Dendritic cell treated with granulocyte-macrophage colony-stimulating factor and Interleukin-4, amounts not matched to agents 40 ng/mL and 50 ng/mL, for 4 days (primary cell): ENCODE measurements around the gene C17orf100.
"Not testable (repeated sequence)": the region's sequence is repeated elsewhere in the genome, so short reads cannot be mapped to it uniquely, and the experiment has no call there.

Source experiments
- H3K27ac Mint-ChIP-seq: one replicate; pipeline ENCODE4 v1.8.0; 2022; ENCODE audit warnings: mild to moderate bottlenecking, mixed read lengths
- H3K27me3 Mint-ChIP-seq: one replicate; pipeline ENCODE4 v1.8.0; 2022; ENCODE audit warnings: mild to moderate bottlenecking, mixed read lengths
- H3K36me3 Mint-ChIP-seq: one replicate; pipeline ENCODE4 v1.8.0; 2022; ENCODE audit warnings: low read depth, mixed read lengths
- H3K4me1 Mint-ChIP-seq: one replicate; pipeline ENCODE4 v1.8.0; 2022; ENCODE audit warnings: low read depth, mixed read lengths
- H3K4me3 Mint-ChIP-seq: one replicate; pipeline ENCODE4 v1.8.0; 2022; ENCODE audit warnings: mild to moderate bottlenecking, moderate library complexity, mixed read lengths
- H3K9me3 Mint-ChIP-seq: one replicate; pipeline ENCODE4 v1.8.0; 2022; ENCODE audit warnings: mixed read lengths
- intact Hi-C: fragments of 100-400 bp; cut with micrococcal nuclease; formaldehyde crosslinking; loops from one replicate; pipeline ENCODE4 v1.15.0; 2022

The C17orf100 gene

GRCh38 chr17:6654841-6655731 is 3.5 kb downstream of the C17orf100 start:
- Mint-ChIP-seq H3K27ac (peak overlapping the region; percentile 25), H3K4me3 (peak overlapping the region; percentile 59), H3K4me1 (peaks cover 64% of the 10 kb centered on the region), H3K36me3 (peaks cover 41% of the 10 kb centered on the region), H3K27me3 (peaks cover 48% of the 10 kb centered on the region), H3K9me3 (no peaks in the 10 kb centered on the region)
- intact Hi-C loops = no loop called here

GRCh38 chr17:6655732-6656361 is 4.3 kb downstream of the C17orf100 start:
- peak overlapping the region; percentile 25 for H3K27ac Mint-ChIP-seq
- intact Hi-C loops = not testable (repeated sequence)
- peaks cover 66% of the 10 kb centered on the region for H3K4me1 Mint-ChIP-seq

GRCh38 chr17:6656797-6657632 is 5.5 kb downstream of the C17orf100 start:
- Mint-ChIP-seq H3K27me3 (peaks cover 48% of the 10 kb centered on the region), H3K27ac (peak overlapping the region; percentile 61), H3K36me3 (peaks cover 31% of the 10 kb centered on the region), H3K4me1 (peaks cover 74% of the 10 kb centered on the region), H3K4me3 (peak overlapping the region; percentile 75)
- intact Hi-C loops, H3K9me3 Mint-ChIP-seq: not testable (repeated sequence)

More at GRCh38 chr17:6655732-6656361, 4.3 kb downstream of the C17orf100 start:
- H3K27me3 Mint-ChIP-seq = peaks cover 48% of the 10 kb centered on the region
- not testable (repeated sequence) for H3K9me3 Mint-ChIP-seq
- H3K36me3 Mint-ChIP-seq = peaks cover 38% of the 10 kb centered on the region
- H3K4me3 Mint-ChIP-seq = peak overlapping the region; percentile 74

GRCh38 chr17:6657633-6658287 is 6.2 kb downstream of the C17orf100 start:
- H3K4me1 Mint-ChIP-seq = peaks cover 75% of the 10 kb centered on the region
- H3K9me3 Mint-ChIP-seq = no peaks in the 10 kb centered on the region
- peaks cover 35% of the 10 kb centered on the region for H3K36me3 Mint-ChIP-seq
- peak overlapping the region; percentile 75 for H3K4me3 Mint-ChIP-seq
- intact Hi-C loops = no loop called here
- H3K27ac Mint-ChIP-seq = peak overlapping the region; percentile 61
- peaks cover 45% of the 10 kb centered on the region for H3K27me3 Mint-ChIP-seq

- peaks cover 75% of the 10 kb centered on the region for H3K4me1 Mint-ChIP-seq
- H3K27ac Mint-ChIP-seq, H3K4me3 Mint-ChIP-seq, H3K9me3 Mint-ChIP-seq, intact Hi-C loops: not testable (repeated sequence)
- H3K36me3 Mint-ChIP-seq = peaks cover 36% of the 10 kb centered on the region
- peaks cover 41% of the 10 kb centered on the region for H3K27me3 Mint-ChIP-seq
Observed at GRCh38 chr17:6658411-6658810, 6.8 kb downstream of the C17orf100 start.

GRCh38 chr17:6660101-6660500 is 8.5 kb downstream of the C17orf100 start:
- peaks cover 25% of the 10 kb centered on the region for H3K27me3 Mint-ChIP-seq
- H3K4me1 Mint-ChIP-seq = peaks cover 62% of the 10 kb centered on the region
- H3K4me3 Mint-ChIP-seq = peak overlapping the region; percentile 79
- H3K27ac Mint-ChIP-seq = peak overlapping the region; percentile 85
- intact Hi-C loops = loop anchor here (10.0 kb wide), 3 partner anchors 95 to 345 kb away; partner anchors contain the start of gene XAF1
- H3K36me3 Mint-ChIP-seq = peaks cover 21% of the 10 kb centered on the region
- no peaks in the 10 kb centered on the region for H3K9me3 Mint-ChIP-seq

DNA sequence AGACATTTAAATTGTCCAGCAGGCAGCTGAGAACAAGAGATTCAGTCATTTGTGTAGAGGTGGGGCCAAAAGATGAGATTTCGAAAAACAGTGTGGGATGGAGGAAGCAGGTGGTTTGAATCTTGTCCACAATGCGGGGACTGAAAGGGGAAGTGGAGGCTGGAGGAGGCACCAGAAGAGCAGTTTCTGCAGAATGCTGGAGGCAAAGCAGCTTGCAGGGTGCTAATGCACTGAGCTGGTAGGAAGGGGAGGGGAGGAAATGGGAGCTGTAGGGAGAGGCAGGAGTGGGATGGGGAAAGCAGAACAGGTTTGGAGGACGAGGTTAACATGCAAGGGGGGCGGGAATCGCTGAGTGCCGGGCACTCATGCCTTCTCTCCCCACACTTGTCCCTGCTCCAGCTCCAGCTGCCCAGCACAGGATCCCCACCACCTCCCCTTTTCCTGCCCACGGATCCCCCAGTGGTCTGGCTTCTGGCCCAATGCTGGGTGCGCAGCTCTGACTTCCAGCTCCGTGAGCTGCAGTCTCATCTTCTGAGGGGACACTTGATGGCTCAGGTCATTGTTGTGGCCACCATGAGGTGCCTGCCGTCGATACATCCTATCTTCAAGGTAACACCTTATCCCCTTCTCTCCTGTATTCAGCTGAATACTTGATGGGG is 9.4 kb downstream of the C17orf100 start:
- Mint-ChIP-seq H3K9me3 (no peaks in the 10 kb centered on the region), H3K4me1 (peaks cover 59% of the 10 kb centered on the region), H3K4me3 (peak overlapping the region; percentile 79), H3K27me3 (peaks cover 19% of the 10 kb centered on the region), H3K27ac (peak overlapping the region; percentile 85), H3K36me3 (peaks cover 15% of the 10 kb centered on the region)
- intact Hi-C loops = loop anchor here (10.0 kb wide), 3 partner anchors 94 to 344 kb away; partner anchors contain the start of gene XAF1

DNA sequence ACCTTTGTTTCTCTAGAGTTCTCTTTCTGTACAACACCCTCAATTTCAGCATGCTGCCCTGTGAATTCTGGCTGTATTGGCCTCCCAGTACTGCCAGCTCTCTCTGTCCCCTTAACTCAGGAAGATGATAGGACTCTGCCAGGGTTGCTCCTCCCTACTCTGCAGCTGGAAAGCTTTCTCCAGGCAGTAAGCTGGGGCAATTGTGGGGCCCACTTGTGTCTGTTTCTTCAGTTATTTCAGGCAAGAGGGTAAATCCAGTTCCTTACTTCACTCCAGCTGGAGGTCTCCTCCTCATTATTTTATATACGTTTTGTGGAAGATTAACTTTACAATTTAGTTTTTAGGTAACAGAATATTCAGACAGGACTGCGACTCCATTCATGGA is 9.9 kb downstream of the C17orf100 start:
- H3K9me3 Mint-ChIP-seq = no peaks in the 10 kb centered on the region
- intact Hi-C loops = loop anchor here (10.0 kb wide), 3 partner anchors 93 to 343 kb away; partner anchors contain the start of gene XAF1
- H3K4me3 Mint-ChIP-seq = peak overlapping the region; percentile 79
- H3K27ac Mint-ChIP-seq = peak overlapping the region; percentile 85
- peaks cover 18% of the 10 kb centered on the region for H3K27me3 Mint-ChIP-seq
- peaks cover 20% of the 10 kb centered on the region for H3K36me3 Mint-ChIP-seq
- H3K4me1 Mint-ChIP-seq = peaks cover 64% of the 10 kb centered on the region

DNA sequence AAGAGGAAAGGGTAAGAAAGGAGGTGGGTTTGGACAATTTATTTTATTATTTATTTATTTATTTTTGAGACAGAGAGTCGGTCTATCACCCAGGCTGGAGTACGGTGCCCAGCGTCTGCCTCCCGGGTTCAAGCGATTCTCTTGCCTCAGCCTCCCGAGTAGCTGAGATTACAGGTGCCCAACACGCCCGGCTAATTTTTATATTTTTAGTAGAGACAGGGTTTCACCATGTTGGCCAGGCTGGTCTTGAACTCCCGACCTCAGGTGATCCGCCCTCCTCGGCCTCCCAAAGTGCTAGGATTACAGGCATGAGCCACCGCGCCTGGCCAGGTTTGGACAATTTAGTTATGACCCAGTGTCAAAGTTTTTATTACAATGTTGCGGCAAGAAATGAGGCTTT is 11.6 kb downstream of the C17orf100 start:
- H3K27ac Mint-ChIP-seq, H3K4me3 Mint-ChIP-seq, H3K9me3 Mint-ChIP-seq: not testable (repeated sequence)
- H3K4me1 Mint-ChIP-seq = peaks cover 69% of the 10 kb centered on the region
- intact Hi-C loops = loop anchor here (10.0 kb wide), 3 partner anchors 92 to 342 kb away; partner anchors contain the start of gene XAF1
- H3K36me3 Mint-ChIP-seq = peaks cover 36% of the 10 kb centered on the region
- peaks cover 18% of the 10 kb centered on the region for H3K27me3 Mint-ChIP-seq

GRCh38 chr17:6666077-6666521 is 14.5 kb downstream of the C17orf100 start:
- H3K36me3 Mint-ChIP-seq = peaks cover 56% of the 10 kb centered on the region
- H3K27me3 Mint-ChIP-seq = peaks cover 28% of the 10 kb centered on the region
- H3K27ac Mint-ChIP-seq = no peak overlapping the region
- no peak overlapping the region for H3K4me3 Mint-ChIP-seq
- peaks cover 50% of the 10 kb centered on the region for H3K4me1 Mint-ChIP-seq
- intact Hi-C loops = loop anchor here (5.0 to 10.0 kb wide), 4 partner anchors 89 to 339 kb away; partner anchors contain the start of gene XAF1
- no peaks in the 10 kb centered on the region for H3K9me3 Mint-ChIP-seq

GRCh38 chr17:6666557-6666956 is 15.0 kb downstream of the C17orf100 start:
- Mint-ChIP-seq H3K9me3 (no peaks in the 10 kb centered on the region), H3K27ac (no peak overlapping the region), H3K4me1 (peaks cover 45% of the 10 kb centered on the region), H3K27me3 (peaks cover 30% of the 10 kb centered on the region), H3K4me3 (no peak overlapping the region), H3K36me3 (peaks cover 61% of the 10 kb centered on the region)
- intact Hi-C loops = loop anchor here (5.0 to 10.0 kb wide), 4 partner anchors 88 to 338 kb away; partner anchors contain the start of gene XAF1

GRCh38 chr17:6667516-6667915 is 16.0 kb downstream of the C17orf100 start:
- H3K4me1 Mint-ChIP-seq = peaks cover 39% of the 10 kb centered on the region
- H3K27ac Mint-ChIP-seq = no peak overlapping the region
- peaks cover 32% of the 10 kb centered on the region for H3K27me3 Mint-ChIP-seq
- peaks cover 61% of the 10 kb centered on the region for H3K36me3 Mint-ChIP-seq
- no peaks in the 10 kb centered on the region for H3K9me3 Mint-ChIP-seq
- no peak overlapping the region for H3K4me3 Mint-ChIP-seq
- intact Hi-C loops = loop anchor here (5.0 to 10.0 kb wide), 4 partner anchors 87 to 337 kb away; partner anchors contain the start of gene XAF1
